Endothelial cell of umbilical vein (primary cell): ENCODE measurements around the gene SEL1L2.

Experiments used
- CTCF ChIP-seq, 2 donors: IDR thresholded peaks; 1 replicate in 1 of 2; 2 replicates in 1 of 2; pipeline ENCODE4 v1.5.1; 2011; ENCODE audit warnings: low read length in 2 of 2, mild to moderate bottlenecking in 2 of 2, moderate library complexity in 2 of 2, control low read depth in 1 of 2, inconsistent platforms in 1 of 2, low read depth in 1 of 2; ENCODE audit not compliant: insufficient read depth in 1 of 2; ENCODE audit errors: extremely low read depth in 1 of 2
- EZH2 ChIP-seq: IDR thresholded peaks from 2 replicates; pipeline ENCODE4 v1.6.1; 2012; ENCODE audit warnings: borderline replicate concordance, low read depth, mild to moderate bottlenecking, moderate library complexity, low read length, inconsistent platforms; ENCODE audit not compliant: severe bottlenecking

- no peak for TF ChIP-seq EZH2
- no peak for TF ChIP-seq CTCF (IDR thresholded peaks at IDR 0.05; ENCODE audit: extremely low read depth in 1 of 2, insufficient read depth in 1 of 2, low read depth in 1 of 2, low read length in 2 of 2)
Observed at GRCh38 chr20:13996265-13996664, 5.9 kb upstream of the SEL1L2 start.
